Measurements from ENCODE around the gene LRCH3. TPM values are rescaled to one million over a fixed set of nuclear protein-coding genes. Genes with fewer than 3 reads are reported as not detected.

LRCH3 gene
- total and polyA plus RNA-seq, 9 of the 15 experiments (the other 6 are each of a cell fraction or from before 2014, with no cell fraction given) = 4.6 to 75.3 (median 30.3) TPM

DNA sequence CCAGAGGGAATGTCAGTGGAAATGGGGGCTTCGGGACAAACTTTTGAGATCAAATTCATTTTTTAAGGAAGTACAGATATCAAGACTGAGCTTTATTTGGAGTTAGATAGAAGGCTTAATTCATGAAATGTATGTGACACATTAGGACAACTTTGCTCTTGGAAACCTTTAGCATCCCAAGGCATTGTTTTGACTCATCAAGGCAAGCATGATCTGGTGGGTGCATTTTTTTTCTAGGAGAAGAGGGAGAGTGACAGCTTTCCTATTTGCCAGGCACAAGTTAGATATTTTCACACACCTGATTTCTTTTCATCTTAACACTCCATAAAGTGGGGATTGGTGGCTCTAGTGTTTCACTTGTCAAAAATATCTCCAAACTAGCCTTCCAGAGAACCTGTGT lies 97.5 kb downstream of the LRCH3 start:
- no peaks in the 10 kb centered on the region for H4K20me1 ChIP-seq (replicated peaks; ENCODE audit: control insufficient read depth, insufficient read depth, low read length)
- no peaks in the 10 kb centered on the region for H3K9me3 ChIP-seq (replicated peaks; ENCODE audit: control insufficient read depth, insufficient read depth, low read depth, low read length)
- peaks cover 8% of the 10 kb centered on the region; the same call in 1 of the 3 replicates for H3K36me3 ChIP-seq (ENCODE audit: control insufficient read depth, insufficient read depth, low read length)
- H3K9ac ChIP-seq (ENCODE audit: insufficient read depth in 1 of 2, low read depth in 2 of 2, low read length in 2 of 2) = no peak overlapping the region
- H2AFZ ChIP-seq (ENCODE audit: low read depth, low read length) = no peak overlapping the region
- H3K4me2 ChIP-seq (ENCODE audit: insufficient read depth, low read length) = no peak overlapping the region
- no peak overlapping the region for H3K4me3 ChIP-seq
- no peak overlapping the region for H3K27ac ChIP-seq (ENCODE audit: extremely low read depth, low read depth, low read length)
- no peak for ATAC-seq
- H3K9me1 ChIP-seq (ENCODE audit: control insufficient read depth, insufficient read depth, low read length) = no peaks in the 10 kb centered on the region
- ChIA-PET CTCF (ENCODE audit: low intra/inter-chr PET ratio) (no interaction called here), POLR2A (interaction anchor here (1.1 kb wide), 1 partner anchor 11 kb away, joined by 3 read pairs; no protein-coding TSS in a partner anchor)
- H3K79me2 ChIP-seq (ENCODE audit: control insufficient read depth, insufficient read depth, low read length) = no peaks in the 10 kb centered on the region
- in situ Hi-C loops (cut with MboI) (no loop called here), intact Hi-C loops (cut with micrococcal nuclease) (no loop called here)
- TF ChIP-seq ZC3H4 (CRISPR knock-in tag; IDR thresholded peaks at IDR 0.05; ENCODE audit: borderline replicate concordance) (no peak), CBX5 (IDR thresholded peaks at IDR 0.05; ENCODE audit: borderline replicate concordance, low read depth) (no peak), BHLHE40 (IDR thresholded peaks at IDR 0.05; ENCODE audit: low read length) (no peak), RHOXF2B (CRISPR knock-in tag; conservative IDR thresholded peaks at IDR 0.05) (no peak), BACH1 (tag; IDR thresholded peaks at IDR 0.05) (no peak), RNF2 (IDR thresholded peaks at IDR 0.05) (no peak), ZKSCAN8 (CRISPR knock-in tag; IDR thresholded peaks at IDR 0.05) (no peak), ZZZ3 (IDR thresholded peaks at IDR 0.05) (no peak), ZNF444 (CRISPR knock-in tag; IDR thresholded peaks at IDR 0.05) (no peak), ZNF76 (CRISPR knock-in tag; IDR thresholded peaks at IDR 0.05; ENCODE audit: borderline replicate concordance) (no peak), MAFK (IDR thresholded peaks at IDR 0.05; ENCODE audit: low read length) (no peak)
- TF ChIP-seq, protein P1, sequence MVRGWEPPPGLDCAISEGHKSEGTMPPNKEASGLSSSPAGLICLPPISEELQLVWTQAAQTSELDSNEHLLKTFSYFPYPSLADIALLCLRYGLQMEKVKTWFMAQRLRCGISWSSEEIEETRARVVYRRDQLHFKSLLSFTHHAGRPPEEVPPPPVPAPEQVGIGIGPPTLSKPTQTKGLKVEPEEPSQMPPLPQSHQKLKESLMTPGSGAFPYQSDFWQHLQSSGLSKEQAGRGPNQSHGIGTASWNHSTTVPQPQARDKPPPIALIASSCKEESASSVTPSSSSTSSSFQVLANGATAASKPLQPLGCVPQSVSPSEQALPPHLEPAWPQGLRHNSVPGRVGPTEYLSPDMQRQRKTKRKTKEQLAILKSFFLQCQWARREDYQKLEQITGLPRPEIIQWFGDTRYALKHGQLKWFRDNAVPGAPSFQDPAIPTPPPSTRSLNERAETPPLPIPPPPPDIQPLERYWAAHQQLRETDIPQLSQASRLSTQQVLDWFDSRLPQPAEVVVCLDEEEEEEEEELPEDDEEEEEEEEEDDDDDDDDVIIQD (CRISPR knock-in tag; IDR thresholded peaks at IDR 0.05) = no peak
- no peak for FAIRE-seq
- BruUV-seq (replicated peaks) = no TSS peak
- DNase-seq (ENCODE audit: extremely low read depth in 1 of 4, low spot score in 3 of 4) = no peak
- peaks cover 2 to 6% of the 10 kb centered on the region in 2 experiments; a peak in 3 of 5 replicates for H3K4me1 ChIP-seq (replicated peaks in 1 of 2; ENCODE audit: control insufficient read depth in 2 of 2, insufficient read depth in 2 of 2, low read length in 2 of 2)
- no peaks in the 10 kb centered on the region for H3K27me3 ChIP-seq (ENCODE audit: control insufficient read depth in 2 of 2, insufficient read depth in 2 of 2, low read length in 2 of 2)
- WGBS (ENCODE audit: insufficient coverage, low coverage, missing lambda C conversion rate) = 41% methylated on average over 1 of the region's 1 CpG
